Omental fat pad (tissue), 4 donors: Measurements from ENCODE around the gene LRP2. TPM values are rescaled to one million over a fixed set of nuclear protein-coding genes. Genes with fewer than 3 reads are reported as not detected.

Experiments
- ATAC-seq: fragments of 150-250 bp; one replicate; pipeline ENCODE4 v1.9.1; 2016; ENCODE audit warnings: mild to moderate bottlenecking, moderate library complexity; ENCODE audit not compliant: low FRiP score
- DNase-seq: peaks from one replicate; pipeline ENCODE4 v3.0.0-alpha.2; 2019; ENCODE audit warnings: low spot score
- CTCF ChIP-seq, 3 donors: fragments of 450-650 bp; IDR thresholded peaks; one replicate each; pipeline ENCODE4 v1.5.1; 2016 to 2017; ENCODE audit warnings: antibody characterized with exemption in 3 of 3, mild to moderate bottlenecking in 3 of 3, moderate library complexity in 2 of 3
- total RNA-seq, 4 donors: library from RNA; depleted of rRNA; stranded (reverse); fragments of >200 nt; gene quantifications; one replicate each; pipeline ENCODE4 v1.1.0, GENCODE V29; 2016

LRP2 gene
- total RNA-seq, 4 donors from 2014 or later = 12.2 to 58.3 (median 14.1) TPM; not detected in 1

DNA sequence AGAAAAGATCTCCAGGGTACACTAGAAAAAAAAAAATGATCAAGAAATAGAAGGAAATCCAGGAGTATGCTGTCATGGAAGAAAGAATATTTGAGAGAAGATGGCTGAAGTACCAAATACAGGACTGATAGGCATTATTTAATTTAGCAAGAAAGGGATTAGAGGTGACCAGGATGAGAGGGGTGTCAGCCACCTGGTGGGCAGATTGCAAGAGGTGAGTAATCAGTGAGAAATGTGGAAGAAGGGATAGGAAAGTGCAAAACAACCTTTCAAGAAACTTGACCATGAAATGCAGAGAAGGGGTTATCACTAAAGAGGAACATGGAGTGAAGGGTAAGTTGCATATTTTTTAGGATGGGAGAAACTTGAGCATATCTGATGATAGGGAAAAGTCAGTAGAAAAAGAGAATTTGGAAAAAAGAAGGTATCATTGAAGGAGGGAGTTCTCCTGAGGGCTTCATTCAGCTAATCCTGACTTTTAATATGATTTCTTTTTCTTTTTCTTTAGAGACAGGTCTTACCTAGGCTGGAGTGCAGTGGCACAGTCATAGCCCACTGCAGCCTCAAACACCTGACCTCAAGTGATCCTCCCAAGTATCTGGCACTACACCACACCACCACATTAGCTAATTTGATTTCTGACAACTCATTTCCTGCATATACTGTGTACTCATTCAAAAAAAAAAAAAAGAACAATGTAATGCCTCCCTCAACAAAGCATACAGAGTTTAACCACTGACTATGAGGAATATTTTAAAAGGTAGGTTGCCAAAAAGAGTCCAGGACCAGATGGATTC is 101.3 kb downstream of the LRP2 start:
- no peak for ATAC-seq
- no peak for DNase-seq
- TF ChIP-seq CTCF (IDR thresholded peaks at IDR 0.05) = no peak

DNA sequence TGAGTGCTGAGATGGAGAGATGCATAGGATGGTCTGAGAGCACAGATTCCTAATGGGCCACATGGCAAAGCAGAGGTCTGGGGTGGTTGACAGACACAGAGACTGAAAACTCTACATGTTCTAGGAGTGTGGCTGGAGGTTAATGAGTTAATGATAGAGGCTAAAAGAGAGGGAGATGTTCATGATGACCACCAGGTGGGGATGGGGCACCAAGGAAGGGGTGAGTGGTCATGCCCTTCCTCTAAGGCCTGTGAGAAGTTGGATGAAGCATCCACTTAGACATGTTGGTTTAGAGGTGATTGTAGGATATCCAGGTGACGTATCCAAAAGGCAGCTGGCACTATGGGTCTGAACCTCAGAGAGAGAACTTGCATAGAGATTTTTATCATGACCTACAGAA is 102.1 kb downstream of the LRP2 start:
- ATAC-seq (no peak), DNase-seq (no peak)
- TF ChIP-seq CTCF (IDR thresholded peaks at IDR 0.05) = no peak

DNA sequence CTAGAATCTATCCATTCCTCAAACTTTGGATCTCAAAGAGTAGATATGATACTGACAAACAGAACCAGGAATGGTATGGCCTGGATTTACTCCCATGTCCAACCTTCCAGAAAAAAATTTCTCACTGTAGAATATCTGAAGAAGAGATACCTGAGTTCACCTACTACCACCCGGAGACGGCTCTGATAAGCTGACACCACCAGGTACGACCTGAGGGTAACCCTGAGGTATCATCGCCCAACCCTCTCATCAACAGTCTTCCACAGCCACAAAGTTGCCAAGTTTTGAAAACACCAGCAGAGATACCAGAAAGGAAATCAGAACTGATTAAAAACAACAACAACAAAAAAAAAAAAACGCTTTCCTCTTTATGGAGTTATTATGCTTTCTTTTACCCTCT is 102.9 kb downstream of the LRP2 start:
- DNase-seq (no peak), ATAC-seq (peak; percentile 46)
- TF ChIP-seq CTCF (IDR thresholded peaks at IDR 0.05) = no peak

GRCh38 chr2:169258045-169258601 is 104.2 kb downstream of the LRP2 start:
- no peak for TF ChIP-seq CTCF (IDR thresholded peaks at IDR 0.05)

DNA sequence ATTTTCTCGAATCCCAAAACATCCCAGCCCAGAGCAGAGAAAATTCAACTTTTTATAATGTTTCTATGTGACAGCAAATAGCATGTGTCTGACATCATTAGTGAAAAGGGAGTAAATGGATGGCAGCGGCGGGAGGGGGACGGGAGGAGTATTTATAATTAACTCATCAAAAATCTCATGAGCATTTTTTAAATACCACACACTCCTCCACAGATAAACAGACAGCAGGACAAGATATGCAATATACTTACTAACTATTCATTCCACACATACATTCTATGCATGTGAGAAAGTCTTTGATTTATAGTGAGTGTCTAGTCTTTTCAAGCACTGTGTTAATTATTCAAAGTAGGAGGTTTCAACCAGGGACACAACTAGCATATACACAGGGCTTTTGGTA is 107.6 kb downstream of the LRP2 start:
- DNase-seq = no peak
- peak; percentile 51 for ATAC-seq
- TF ChIP-seq CTCF (IDR thresholded peaks at IDR 0.05) = no peak

More at GRCh38 chr2:169258045-169258601, 104.2 kb downstream of the LRP2 start:
- DNase-seq (no peak), ATAC-seq (peak; percentile 73)

- no peak for TF ChIP-seq CTCF (IDR thresholded peaks at IDR 0.05)
- ATAC-seq (no peak), DNase-seq (no peak)
These were observed 115.1 kb downstream of the LRP2 start for GRCh38 chr2:169247211-169247610.

- no peak for TF ChIP-seq CTCF (IDR thresholded peaks at IDR 0.05)
- ATAC-seq (no peak), DNase-seq (no peak)
These were observed 121.9 kb downstream of the LRP2 start for GRCh38 chr2:169240405-169240804.
